Kidney (tissue), 14 donors: ENCODE results near the gene FLNA. TPM values are rescaled to one million over a fixed set of nuclear protein-coding genes. Genes with fewer than 3 reads are reported as not detected.

Experiments used
- DNase-seq, 5 donors: peaks; one replicate each; pipeline ENCODE4 v3.0.0-alpha.2; 2013 to 2020
- FAIRE-seq: peaks from 2 replicates; lab custom pipeline; 2012; peaks lifted over from hg19 to GRCh38; lab: Jason Lieb, UNC
- H3K27ac ChIP-seq, 2 donors: one replicate each; pipeline ENCODE4 v1.7.0; 2013; ENCODE audit warnings: low read depth in 2 of 2, low read length in 2 of 2, inconsistent platforms in 1 of 2
- H3K27me3 ChIP-seq: one replicate; pipeline ENCODE4 v1.7.1; 2013; ENCODE audit warnings: low read length, inconsistent platforms; ENCODE audit not compliant: control insufficient read depth, insufficient read depth
- H3K36me3 ChIP-seq, 3 donors: one replicate each; pipeline versions ENCODE4 v1.7.0 to v1.7.1; 2013; ENCODE audit warnings: low read length in 3 of 3, control low read depth in 1 of 3, inconsistent platforms in 1 of 3; ENCODE audit not compliant: insufficient read depth in 3 of 3, control insufficient read depth in 2 of 3
- H3K4me1 ChIP-seq, 3 donors: one replicate each; pipeline versions ENCODE4 v1.7.0 to v1.7.1; 2013; ENCODE audit warnings: low read length in 3 of 3, inconsistent platforms in 1 of 3, low read depth in 1 of 3; ENCODE audit not compliant: control insufficient read depth in 2 of 3, insufficient read depth in 2 of 3
- H3K4me3 ChIP-seq, 3 donors: one replicate each; pipeline versions ENCODE4 v1.7.0 to v1.8.1; 2013; ENCODE audit warnings: low read length in 3 of 3, control low read depth in 1 of 3, inconsistent platforms in 1 of 3
- H3K9ac ChIP-seq, 3 donors: one replicate each; pipeline versions ENCODE4 v1.7.0 to v1.7.1; 2013; ENCODE audit warnings: low read length in 3 of 3, control low read depth in 1 of 3, inconsistent platforms in 1 of 3
- H3K9me3 ChIP-seq, 3 donors: one replicate each; pipeline versions ENCODE4 v1.7.0 to v1.7.1; 2013; ENCODE audit warnings: low read length in 3 of 3, control low read depth in 1 of 3, inconsistent platforms in 1 of 3; ENCODE audit not compliant: control insufficient read depth in 2 of 3, insufficient read depth in 1 of 3
- CTCF ChIP-seq: IDR thresholded peaks from 3 replicates; pipeline ENCODE4 v1.5.1; 2012; ENCODE audit warnings: mild to moderate bottlenecking, moderate library complexity, borderline replicate concordance; ENCODE audit not compliant: insufficient read depth; ENCODE audit errors: extremely low read depth
- intact Hi-C: fragments of 100-400 bp; cut with DNase I; formaldehyde crosslinking; loops from one replicate; pipeline ENCODE4 v1.11.1; 2022
- polyA plus RNA-seq: library from polyadenylated mRNA; stranded (reverse); fragments of 350-450 nt; fragmentation: Illumina TruSeq; extraction: RNeasy Lipid Tissue Mini Kit (QIAGEN cat#74804); gene quantifications from one replicate; pipeline ENCODE4 v1.2.3, GENCODE V29; 2014; ENCODE audit warnings: low read depth, low replicate concordance; ENCODE audit not compliant: insufficient read depth
- total RNA-seq: library from RNA; stranded (reverse); fragmentation: NEBNext Ultra II Directional; extraction: Animal tissue kit (Norgen Biotek cat#: 25700); gene quantifications from one replicate; pipeline ENCODE4 v1.2.1, GENCODE V29; 2021
- donor health status: control.
- donor health status: control.
- donor health status: control.
- donor health status: control.
- donor health status: control.
- donor health status: DM: yes; HTN: yes; CAD: no.
- donor health status: Normal renal cell carcinoma (clear cell type).

FLNA gene
- total and polyA plus RNA-seq, 2 donors from 2014 or later: 421 to 1,036 TPM

- no peak overlapping the region for H3K4me3 ChIP-seq
- no peak for FAIRE-seq
- peaks cover 0 to 9% (median 0%) of the 10 kb centered on the region in 3 donors for H3K4me1 ChIP-seq
- H3K27ac ChIP-seq: peak overlapping the region in 1 of 2 donors; percentile 65
- H3K27me3 ChIP-seq: no peaks in the 10 kb centered on the region
- H3K9me3 ChIP-seq: no peaks in the 10 kb centered on the region
- intact Hi-C loops: no loop called here
- H3K36me3 ChIP-seq: no peaks in the 10 kb centered on the region
- DNase-seq: no peak
- peak overlapping the region in 1 of 3 donors; percentile 61 for H3K9ac ChIP-seq
- TF ChIP-seq CTCF: no peak
These were observed 696 bp upstream of the FLNA start for GRCh38 chrX:154375156-154375504.

GRCh38 chrX:154373340-154374306, 811 bp downstream of the FLNA start:
- H3K27ac ChIP-seq: peak overlapping the region; percentile 71 to 80
- peaks cover 0 to 9% (median 0%) of the 10 kb centered on the region in 3 donors for H3K4me1 ChIP-seq
- peak; percentile 72 to 90 (median 81) for DNase-seq
- peak overlapping the region; percentile 36 to 61 (median 48) for H3K4me3 ChIP-seq
- FAIRE-seq: no peak
- no peaks in the 10 kb centered on the region for H3K27me3 ChIP-seq
- H3K9ac ChIP-seq: peak overlapping the region in 2 of 3 donors; percentile 55 to 71
- intact Hi-C loops: no loop called here
- no peaks in the 10 kb centered on the region for H3K36me3 ChIP-seq
- no peaks in the 10 kb centered on the region for H3K9me3 ChIP-seq
- peak; percentile 35 for TF ChIP-seq CTCF

GRCh38 chrX:154372612-154373022, 1.8 kb downstream of the FLNA start:
- no peak overlapping the region for H3K27ac ChIP-seq
- no peak overlapping the region for H3K4me3 ChIP-seq
- no peaks in the 10 kb centered on the region for H3K36me3 ChIP-seq
- H3K27me3 ChIP-seq: no peaks in the 10 kb centered on the region
- intact Hi-C loops: no loop called here
- FAIRE-seq (no peak), DNase-seq (peak in 2 of 5 donors; percentile 23 to 85)
- no peaks in the 10 kb centered on the region for H3K9me3 ChIP-seq
- TF ChIP-seq CTCF: no peak
- H3K4me1 ChIP-seq: peaks cover 0 to 13% (median 0%) of the 10 kb centered on the region in 3 donors
- H3K9ac ChIP-seq: no peak overlapping the region
